ENCODE measurements around the gene GPC5.

GRCh38 chr13:92649140-92649813, 1250.9 kb downstream of the GPC5 start:
- TF ChIP-seq CTCF (tag by site-specific recombination; IDR thresholded peaks at IDR 0.05): no peak
- no peak for TF ChIP-seq PBX3 (CRISPR knock-in tag; IDR thresholded peaks at IDR 0.05)
- TF ChIP-seq TCF7L2 (IDR thresholded peaks at IDR 0.05; ENCODE audit: borderline replicate concordance, low read depth, low read length): peak; percentile 70; the same call in 1 of the 2 replicates
- TF ChIP-seq ZNF518A (tag by site-specific recombination; conservative IDR thresholded peaks at IDR 0.05; ENCODE audit: low read depth): no peak
- TF ChIP-seq REST (tag by site-specific recombination; IDR thresholded peaks at IDR 0.05): no peak
- no peak for TF ChIP-seq KLF10 (tag by site-specific recombination; IDR thresholded peaks at IDR 0.05)
- no peak for TF ChIP-seq ZNF146 (tag by site-specific recombination; IDR thresholded peaks at IDR 0.05)
- no peak for TF ChIP-seq ZNF133 (tag by site-specific recombination; IDR thresholded peaks at IDR 0.05)
- no peak for TF ChIP-seq KLF9 (tag by site-specific recombination; IDR thresholded peaks at IDR 0.05; ENCODE audit: low read depth)
- TF ChIP-seq HOXD13 (CRISPR knock-in tag; IDR thresholded peaks at IDR 0.05; ENCODE audit: borderline replicate concordance): no peak
- TF ChIP-seq ZNF350 (tag by site-specific recombination; IDR thresholded peaks at IDR 0.05): no peak
- no peak for TF ChIP-seq ZNF837 (tag by site-specific recombination; IDR thresholded peaks at IDR 0.05)
- TF ChIP-seq ZNF561 (tag by site-specific recombination; IDR thresholded peaks at IDR 0.05; ENCODE audit: borderline replicate concordance): no peak

Measured in HEK293 (cell line).